Measurements from ENCODE around the gene SLC26A11.

DNA sequence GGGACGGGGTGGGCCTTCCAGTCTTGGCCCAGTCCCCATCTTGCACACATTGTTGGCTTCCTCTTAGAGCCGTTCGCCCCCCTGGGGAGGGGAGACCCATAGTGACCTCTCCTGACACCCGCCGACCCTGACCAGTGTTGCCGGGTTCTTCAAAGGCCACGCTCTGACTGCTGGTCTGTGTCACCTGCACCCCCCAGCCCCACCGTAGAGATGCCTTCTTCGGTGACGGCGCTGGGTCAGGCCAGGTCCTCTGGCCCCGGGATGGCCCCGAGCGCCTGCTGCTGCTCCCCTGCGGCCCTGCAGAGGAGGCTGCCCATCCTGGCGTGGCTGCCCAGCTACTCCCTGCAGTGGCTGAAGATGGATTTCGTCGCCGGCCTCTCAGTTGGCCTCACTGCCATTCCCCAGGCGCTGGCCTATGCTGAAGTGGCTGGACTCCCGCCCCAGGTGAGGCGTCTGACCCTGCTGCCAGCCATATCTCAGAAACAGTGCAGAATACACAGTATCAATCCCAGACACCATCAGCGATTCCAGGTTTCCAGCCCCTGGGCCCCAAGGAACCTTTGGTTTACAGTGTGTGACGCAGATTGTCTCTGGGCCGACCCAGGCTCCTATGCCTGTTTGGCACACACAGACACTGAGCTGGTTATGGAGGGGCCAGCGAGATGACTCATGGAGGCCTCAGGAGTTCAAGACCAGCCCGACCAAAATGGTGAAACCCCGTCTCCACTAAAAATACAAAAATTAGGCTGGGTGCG lies 1.3 kb downstream of the SLC26A11 start:
- no peak for TF ChIP-seq EZH2 (IDR thresholded peaks at IDR 0.05; ENCODE audit: low read length, missing control alignments)
- TF ChIP-seq, protein P1, sequence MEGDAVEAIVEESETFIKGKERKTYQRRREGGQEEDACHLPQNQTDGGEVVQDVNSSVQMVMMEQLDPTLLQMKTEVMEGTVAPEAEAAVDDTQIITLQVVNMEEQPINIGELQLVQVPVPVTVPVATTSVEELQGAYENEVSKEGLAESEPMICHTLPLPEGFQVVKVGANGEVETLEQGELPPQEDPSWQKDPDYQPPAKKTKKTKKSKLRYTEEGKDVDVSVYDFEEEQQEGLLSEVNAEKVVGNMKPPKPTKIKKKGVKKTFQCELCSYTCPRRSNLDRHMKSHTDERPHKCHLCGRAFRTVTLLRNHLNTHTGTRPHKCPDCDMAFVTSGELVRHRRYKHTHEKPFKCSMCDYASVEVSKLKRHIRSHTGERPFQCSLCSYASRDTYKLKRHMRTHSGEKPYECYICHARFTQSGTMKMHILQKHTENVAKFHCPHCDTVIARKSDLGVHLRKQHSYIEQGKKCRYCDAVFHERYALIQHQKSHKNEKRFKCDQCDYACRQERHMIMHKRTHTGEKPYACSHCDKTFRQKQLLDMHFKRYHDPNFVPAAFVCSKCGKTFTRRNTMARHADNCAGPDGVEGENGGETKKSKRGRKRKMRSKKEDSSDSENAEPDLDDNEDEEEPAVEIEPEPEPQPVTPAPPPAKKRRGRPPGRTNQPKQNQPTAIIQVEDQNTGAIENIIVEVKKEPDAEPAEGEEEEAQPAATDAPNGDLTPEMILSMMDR (conservative IDR thresholded peaks at IDR 0.05 in 1 of 2, IDR thresholded peaks at IDR 0.05 in 1 of 2; ENCODE audit: low read depth in 1 of 2, low read length in 2 of 2), result no peak
